GM18858 (cell line): ENCODE data around the gene KRTAP7-1.

ENCODE experiments used
- ATAC-seq: cut with Tn5 transposase; IDR thresholded peaks from one replicate; pipeline ENCODE4 v1.9.1; 2021; ENCODE audit not compliant: unreplicated experiment

The KRTAP7-1 gene, protein sequence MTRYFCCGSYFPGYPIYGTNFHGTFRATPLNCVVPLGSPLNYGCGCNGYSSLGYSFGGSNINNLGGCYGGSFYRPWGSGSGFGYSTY

GRCh38 chr21:30829659-30830058, at the start of gene KRTAP7-1:
Gene KRTAP7-1 (minus strand): TSS chr21:30829759. CDS start chr21:30829698, 61 bp downstream.
- no peak for ATAC-seq

DNA sequence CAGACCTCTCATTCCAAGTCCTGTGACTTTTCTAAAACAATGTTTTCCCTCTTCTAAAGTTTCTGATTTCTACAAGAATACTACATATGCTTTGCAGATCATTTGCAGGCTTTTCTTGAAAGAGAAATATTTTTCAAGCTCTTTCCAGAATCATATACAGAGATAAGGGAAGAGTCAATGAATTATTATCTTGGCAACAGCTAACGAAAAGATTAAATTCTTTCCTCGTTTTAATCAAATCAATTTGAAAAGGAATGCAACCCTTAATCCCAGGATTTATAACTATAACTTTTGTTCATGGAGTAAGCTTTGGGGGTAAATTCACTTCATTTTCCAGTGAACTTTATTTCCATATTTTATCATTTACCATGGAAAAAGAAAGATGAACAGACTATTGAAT, 45.0 kb upstream of the KRTAP7-1 start:
- no peak for ATAC-seq

GRCh38 chr21:30847627-30848500, 18.3 kb upstream of the KRTAP7-1 start:
- no peak for ATAC-seq

DNA sequence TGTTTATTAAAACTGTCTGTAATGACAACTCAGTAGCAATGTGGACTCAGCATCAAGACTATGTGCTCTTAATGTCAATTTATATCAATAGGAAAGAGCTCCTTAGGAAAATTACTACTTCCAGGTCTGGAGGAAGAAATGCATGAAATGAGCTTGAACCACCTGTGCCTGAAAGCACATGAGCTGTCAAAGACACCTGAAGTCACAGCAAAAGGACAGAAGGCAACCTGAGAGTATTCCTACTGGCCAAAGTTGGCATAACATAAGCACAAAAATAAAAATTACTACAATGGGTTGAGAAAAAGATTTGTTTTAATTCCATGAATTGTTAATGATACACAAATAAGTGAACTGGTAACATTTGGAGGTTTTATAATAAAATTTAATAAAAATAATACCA, 13.4 kb upstream of the KRTAP7-1 start:
- no peak for ATAC-seq

DNA sequence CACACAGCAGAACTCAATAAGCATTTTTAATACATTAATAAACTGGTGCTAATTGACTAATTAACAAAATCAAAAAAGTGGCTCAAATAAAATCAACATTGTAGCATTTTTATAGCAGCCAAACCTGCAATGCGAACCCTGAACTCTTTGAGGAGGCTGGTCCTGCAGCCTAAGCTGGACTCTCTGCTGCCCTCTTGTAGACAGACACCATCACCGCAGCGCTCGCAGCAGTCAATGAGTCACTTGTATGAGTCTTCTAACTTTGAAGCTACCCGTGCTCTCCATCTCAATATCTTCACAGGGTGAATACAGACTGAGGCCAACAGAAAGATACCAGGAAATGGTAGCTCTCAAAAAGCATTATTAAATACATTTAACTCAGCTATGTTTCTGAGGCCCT, 9.7 kb upstream of the KRTAP7-1 start:
- ATAC-seq, result no peak

DNA sequence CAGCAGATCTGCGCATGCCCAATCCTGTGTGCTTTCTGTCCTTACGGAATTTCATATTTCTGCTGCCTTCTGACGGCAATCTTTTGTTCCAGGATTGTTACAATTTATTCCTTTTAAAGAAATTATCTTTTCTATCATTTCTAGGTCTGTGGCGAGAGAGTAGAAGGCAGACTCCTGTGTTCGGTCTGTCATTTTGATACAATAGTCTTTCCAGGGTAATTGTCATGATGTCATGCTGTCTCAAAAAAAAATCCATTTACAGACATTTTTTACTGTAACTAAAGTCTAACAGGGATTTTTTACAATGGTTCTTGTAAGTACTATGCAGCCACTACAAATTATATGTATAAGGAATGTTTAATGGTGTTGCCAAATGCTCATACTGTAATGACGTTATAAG, 9.0 kb upstream of the KRTAP7-1 start:
- ATAC-seq, result no peak

DNA sequence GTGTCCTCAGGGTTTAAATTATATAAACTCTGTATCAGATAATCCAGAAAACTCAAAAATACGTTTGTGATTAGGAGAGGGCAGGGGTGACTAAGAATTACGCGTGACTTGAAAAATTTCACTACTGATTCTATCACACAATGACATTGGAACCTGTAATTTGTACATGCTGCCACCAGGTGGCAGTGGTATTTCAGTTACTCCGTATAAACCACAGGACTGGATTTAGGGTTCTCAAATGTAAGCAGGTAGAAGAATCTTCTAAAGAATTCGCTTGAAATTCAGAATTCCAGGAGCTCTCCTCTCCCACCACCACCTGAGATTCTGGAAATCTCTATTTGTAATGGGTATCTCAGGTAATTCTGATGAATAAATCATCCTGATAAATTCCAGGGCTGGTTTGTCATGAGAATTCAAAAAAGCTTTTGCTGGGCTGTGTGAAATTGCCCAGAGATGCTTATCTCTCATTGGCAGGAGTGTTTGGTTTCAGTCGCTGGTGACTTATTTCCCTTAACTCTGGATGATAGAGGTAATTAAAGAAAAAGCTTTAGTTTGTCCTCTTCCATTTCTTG, 1.7 kb upstream of the KRTAP7-1 start:
- ATAC-seq, result no peak

GRCh38 chr21:30818837-30819610, 10.5 kb downstream of the KRTAP7-1 start:
- ATAC-seq, result no peak

GRCh38 chr21:30813174-30813573, 16.4 kb downstream of the KRTAP7-1 start, which contains the start of gene KRTAP8-1:
Gene KRTAP8-1 (minus strand): TSS chr21:30813274. CDS start chr21:30813220, 54 bp downstream.
- ATAC-seq, result no peak

GRCh38 chr21:30800605-30801004, 29.0 kb downstream of the KRTAP7-1 start:
- no peak for ATAC-seq

DNA sequence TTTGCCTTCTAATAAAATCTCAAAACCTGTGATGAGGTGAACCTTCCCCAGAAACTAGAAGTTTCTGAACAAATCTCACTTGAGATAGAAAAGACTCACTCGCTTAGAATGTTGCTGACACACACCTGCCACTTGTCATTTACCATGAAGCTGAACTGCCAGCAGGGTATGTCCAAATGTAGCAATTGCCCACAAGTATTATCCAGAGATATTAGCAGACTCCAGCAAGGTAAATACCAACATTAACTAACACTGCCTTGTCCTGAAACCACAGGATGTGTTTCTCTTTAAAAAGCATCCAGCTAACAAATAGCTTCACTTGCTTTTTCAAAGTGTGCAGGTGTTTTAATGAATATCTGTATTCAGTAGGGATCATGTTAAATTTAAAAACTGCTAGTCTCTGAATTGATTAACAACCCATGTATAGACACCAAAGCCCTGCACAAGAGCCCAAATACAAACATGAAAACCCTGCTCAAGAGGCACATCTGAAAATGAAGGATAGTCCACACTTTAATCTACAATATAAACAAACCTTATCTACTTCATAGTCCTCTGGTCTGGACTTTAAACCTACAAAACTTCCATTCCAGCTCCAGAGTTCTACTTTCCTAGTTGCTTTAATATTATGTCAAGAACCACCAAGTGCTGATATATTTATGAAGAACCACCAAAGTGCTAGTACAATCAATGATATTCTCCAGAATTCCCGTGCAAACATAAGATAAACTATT, 35.8 kb downstream of the KRTAP7-1 start:
- no peak for ATAC-seq

- no peak for ATAC-seq
These were observed 50.3 kb downstream of the KRTAP7-1 start for GRCh38 chr21:30779249-30779648.
